OCI-LY3 (cell line): ENCODE measurements around the gene C5.

Experiments used
- EZH2phosphoT487 ChIP-seq: fragments of 200-600 bp; shearing (Covaris generic); IDR thresholded peaks from 2 replicates; pipeline ENCODE4 v1.6.1; 2018; ENCODE audit warnings: antibody characterized with exemption, mixed run types, low read depth
- TF ChIP-seq, protein P1 (sequence below): fragments of 200-600, 300-600 bp; sonication (generic); IDR thresholded peaks from 2 replicates; pipeline ENCODE4 v1.5.1; 2014; ENCODE audit warnings: antibody characterized with exemption, low read length, low read depth

DNA sequence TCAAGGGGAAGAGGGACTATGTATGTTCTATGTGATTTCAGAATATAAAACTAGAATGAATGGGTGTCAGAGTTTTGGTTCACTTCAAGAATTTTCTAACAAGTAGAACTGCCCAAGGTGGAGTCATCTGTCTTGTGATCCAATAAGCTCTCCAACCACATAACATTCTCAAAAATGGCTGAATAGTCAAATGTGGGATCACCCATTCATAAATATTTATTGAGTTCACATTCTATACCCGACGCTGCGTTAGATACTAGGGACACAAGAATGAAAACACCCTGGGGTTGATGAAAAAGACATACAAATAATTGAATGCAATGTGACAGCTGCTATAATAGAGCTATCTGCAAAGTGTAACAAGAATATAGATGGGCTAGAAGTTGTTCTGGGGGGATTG is 88.1 kb downstream of the C5 start:
- TF ChIP-seq, protein P1, sequence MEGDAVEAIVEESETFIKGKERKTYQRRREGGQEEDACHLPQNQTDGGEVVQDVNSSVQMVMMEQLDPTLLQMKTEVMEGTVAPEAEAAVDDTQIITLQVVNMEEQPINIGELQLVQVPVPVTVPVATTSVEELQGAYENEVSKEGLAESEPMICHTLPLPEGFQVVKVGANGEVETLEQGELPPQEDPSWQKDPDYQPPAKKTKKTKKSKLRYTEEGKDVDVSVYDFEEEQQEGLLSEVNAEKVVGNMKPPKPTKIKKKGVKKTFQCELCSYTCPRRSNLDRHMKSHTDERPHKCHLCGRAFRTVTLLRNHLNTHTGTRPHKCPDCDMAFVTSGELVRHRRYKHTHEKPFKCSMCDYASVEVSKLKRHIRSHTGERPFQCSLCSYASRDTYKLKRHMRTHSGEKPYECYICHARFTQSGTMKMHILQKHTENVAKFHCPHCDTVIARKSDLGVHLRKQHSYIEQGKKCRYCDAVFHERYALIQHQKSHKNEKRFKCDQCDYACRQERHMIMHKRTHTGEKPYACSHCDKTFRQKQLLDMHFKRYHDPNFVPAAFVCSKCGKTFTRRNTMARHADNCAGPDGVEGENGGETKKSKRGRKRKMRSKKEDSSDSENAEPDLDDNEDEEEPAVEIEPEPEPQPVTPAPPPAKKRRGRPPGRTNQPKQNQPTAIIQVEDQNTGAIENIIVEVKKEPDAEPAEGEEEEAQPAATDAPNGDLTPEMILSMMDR: no peak
- TF ChIP-seq EZH2phosphoT487: no peak
